Measurements from ENCODE around the gene HOMER2. TPM values are rescaled to one million over a fixed set of nuclear protein-coding genes. Genes with fewer than 3 reads are reported as not detected.

Gene HOMER2
- total and polyA plus RNA-seq, 2 experiments from 2014 or later: 10.8 to 23.9 TPM

DNA sequence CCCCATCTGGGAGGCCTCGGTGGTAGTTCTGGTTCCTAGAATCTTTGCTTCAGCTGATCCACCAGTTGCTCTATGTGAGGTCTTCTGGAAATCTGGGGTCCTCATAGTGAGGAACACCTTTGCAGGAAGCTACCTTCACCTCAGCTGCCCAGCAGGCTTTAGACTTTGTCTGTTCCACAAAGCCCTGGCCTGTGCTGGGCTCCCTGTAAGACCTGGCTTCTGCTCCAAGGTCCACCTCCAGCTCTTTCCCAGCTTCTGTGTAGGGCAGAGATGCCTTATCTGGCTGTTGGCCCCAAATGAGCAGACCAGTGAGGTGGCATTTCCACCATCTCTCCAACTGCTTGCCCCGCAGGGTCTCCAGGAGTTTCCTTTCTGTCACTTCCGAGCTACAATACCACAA is 8.2 kb upstream of the HOMER2 start:
- Mint-ChIP-seq H3K4me3 (no peak overlapping the region), H3K27ac (no peak overlapping the region), H3K27me3 (ENCODE audit: insufficient read depth, low read depth, poor library complexity) (peaks cover 6% of the 10 kb centered on the region), H3K4me1 (peaks cover 18% of the 10 kb centered on the region), H3K36me3 (ENCODE audit: low read depth) (no peaks in the 10 kb centered on the region), H3K9me3 (no peaks in the 10 kb centered on the region)
- Histone ChIP-seq H3K27ac (ENCODE audit: low read depth) (no peak overlapping the region), H3K27me3 (ENCODE audit: insufficient read depth) (no peaks in the 10 kb centered on the region), H3K79me2 (replicated peaks; ENCODE audit: insufficient read depth) (no peaks in the 10 kb centered on the region), H3K4me1 (ENCODE audit: insufficient read depth) (peaks cover 11% of the 10 kb centered on the region), H4K20me1 (replicated peaks; ENCODE audit: insufficient read depth) (no peaks in the 10 kb centered on the region), H3K9me2 (ENCODE audit: insufficient read depth) (no peaks in the 10 kb centered on the region), H3K4me3 (no peak overlapping the region), H2AFZ (no peak overlapping the region), H3K4me2 (no peak overlapping the region), H3K36me3 (ENCODE audit: insufficient read depth) (no peaks in the 10 kb centered on the region), H3F3A (replicated peaks; ENCODE audit: low read depth) (no peaks in the 10 kb centered on the region)
- ATAC-seq (no peak), DNase-seq (ENCODE audit: low spot score) (no peak)
- TF ChIP-seq JUNB (IDR thresholded peaks at IDR 0.05; ENCODE audit: unreplicated experiment) (no peak), NANOG (IDR thresholded peaks at IDR 0.05; ENCODE audit: borderline replicate concordance) (no peak), EZH2phosphoT487 (IDR thresholded peaks at IDR 0.05; ENCODE audit: unreplicated experiment) (no peak), EZH2 (IDR thresholded peaks at IDR 0.05; ENCODE audit: low read depth, unreplicated experiment) (no peak), REST (IDR thresholded peaks at IDR 0.05; ENCODE audit: unreplicated experiment) (no peak), CTCF (conservative IDR thresholded peaks at IDR 0.05; ENCODE audit: low read depth in 2 of 2) (no peak), ZNF331 (CRISPR knock-in tag; IDR thresholded peaks at IDR 0.05; ENCODE audit: low read depth) (no peak), CREB1 (CRISPR knock-in tag; IDR thresholded peaks at IDR 0.05; ENCODE audit: low read depth) (no peak), ZNF114 (CRISPR knock-in tag; IDR thresholded peaks at IDR 0.05) (no peak), POLR2AphosphoS5 (IDR thresholded peaks at IDR 0.05; ENCODE audit: low read depth) (no peak), STAT1 (IDR thresholded peaks at IDR 0.05; ENCODE audit: unreplicated experiment) (no peak), ETS1 (IDR thresholded peaks at IDR 0.05) (no peak)
- TF ChIP-seq, protein P1, sequence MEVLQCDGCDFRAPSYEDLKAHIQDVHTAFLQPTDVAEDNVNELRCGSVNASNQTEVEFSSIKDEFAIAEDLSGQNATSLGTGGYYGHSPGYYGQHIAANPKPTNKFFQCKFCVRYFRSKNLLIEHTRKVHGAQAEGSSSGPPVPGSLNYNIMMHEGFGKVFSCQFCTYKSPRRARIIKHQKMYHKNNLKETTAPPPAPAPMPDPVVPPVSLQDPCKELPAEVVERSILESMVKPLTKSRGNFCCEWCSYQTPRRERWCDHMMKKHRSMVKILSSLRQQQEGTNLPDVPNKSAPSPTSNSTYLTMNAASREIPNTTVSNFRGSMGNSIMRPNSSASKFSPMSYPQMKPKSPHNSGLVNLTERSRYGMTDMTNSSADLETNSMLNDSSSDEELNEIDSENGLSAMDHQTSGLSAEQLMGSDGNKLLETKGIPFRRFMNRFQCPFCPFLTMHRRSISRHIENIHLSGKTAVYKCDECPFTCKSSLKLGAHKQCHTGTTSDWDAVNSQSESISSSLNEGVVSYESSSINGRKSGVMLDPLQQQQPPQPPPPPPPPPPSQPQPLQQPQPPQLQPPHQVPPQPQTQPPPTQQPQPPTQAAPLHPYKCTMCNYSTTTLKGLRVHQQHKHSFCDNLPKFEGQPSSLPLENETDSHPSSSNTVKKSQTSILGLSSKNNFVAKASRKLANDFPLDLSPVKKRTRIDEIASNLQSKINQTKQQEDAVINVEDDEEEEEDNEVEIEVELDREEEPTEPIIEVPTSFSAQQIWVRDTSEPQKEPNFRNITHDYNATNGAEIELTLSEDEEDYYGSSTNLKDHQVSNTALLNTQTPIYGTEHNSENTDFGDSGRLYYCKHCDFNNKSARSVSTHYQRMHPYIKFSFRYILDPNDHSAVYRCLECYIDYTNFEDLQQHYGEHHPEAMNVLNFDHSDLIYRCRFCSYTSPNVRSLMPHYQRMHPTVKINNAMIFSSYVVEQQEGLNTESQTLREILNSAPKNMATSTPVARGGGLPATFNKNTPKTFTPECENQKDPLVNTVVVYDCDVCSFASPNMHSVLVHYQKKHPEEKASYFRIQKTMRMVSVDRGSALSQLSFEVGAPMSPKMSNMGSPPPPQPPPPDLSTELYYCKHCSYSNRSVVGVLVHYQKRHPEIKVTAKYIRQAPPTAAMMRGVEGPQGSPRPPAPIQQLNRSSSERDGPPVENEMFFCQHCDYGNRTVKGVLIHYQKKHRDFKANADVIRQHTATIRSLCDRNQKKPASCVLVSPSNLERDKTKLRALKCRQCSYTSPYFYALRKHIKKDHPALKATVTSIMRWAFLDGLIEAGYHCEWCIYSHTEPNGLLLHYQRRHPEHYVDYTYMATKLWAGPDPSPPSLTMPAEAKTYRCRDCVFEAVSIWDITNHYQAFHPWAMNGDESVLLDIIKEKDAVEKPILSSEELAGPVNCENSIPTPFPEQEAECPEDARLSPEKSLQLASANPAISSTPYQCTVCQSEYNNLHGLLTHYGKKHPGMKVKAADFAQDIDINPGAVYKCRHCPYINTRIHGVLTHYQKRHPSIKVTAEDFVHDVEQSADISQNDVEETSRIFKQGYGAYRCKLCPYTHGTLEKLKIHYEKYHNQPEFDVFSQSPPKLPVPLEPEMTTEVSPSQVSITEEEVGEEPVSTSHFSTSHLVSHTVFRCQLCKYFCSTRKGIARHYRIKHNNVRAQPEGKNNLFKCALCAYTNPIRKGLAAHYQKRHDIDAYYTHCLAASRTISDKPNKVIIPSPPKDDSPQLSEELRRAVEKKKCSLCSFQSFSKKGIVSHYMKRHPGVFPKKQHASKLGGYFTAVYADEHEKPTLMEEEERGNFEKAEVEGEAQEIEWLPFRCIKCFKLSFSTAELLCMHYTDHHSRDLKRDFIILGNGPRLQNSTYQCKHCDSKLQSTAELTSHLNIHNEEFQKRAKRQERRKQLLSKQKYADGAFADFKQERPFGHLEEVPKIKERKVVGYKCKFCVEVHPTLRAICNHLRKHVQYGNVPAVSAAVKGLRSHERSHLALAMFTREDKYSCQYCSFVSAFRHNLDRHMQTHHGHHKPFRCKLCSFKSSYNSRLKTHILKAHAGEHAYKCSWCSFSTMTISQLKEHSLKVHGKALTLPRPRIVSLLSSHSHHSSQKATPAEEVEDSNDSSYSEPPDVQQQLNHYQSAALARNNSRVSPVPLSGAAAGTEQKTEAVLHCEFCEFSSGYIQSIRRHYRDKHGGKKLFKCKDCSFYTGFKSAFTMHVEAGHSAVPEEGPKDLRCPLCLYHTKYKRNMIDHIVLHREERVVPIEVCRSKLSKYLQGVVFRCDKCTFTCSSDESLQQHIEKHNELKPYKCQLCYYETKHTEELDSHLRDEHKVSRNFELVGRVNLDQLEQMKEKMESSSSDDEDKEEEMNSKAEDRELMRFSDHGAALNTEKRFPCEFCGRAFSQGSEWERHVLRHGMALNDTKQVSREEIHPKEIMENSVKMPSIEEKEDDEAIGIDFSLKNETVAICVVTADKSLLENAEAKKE (CRISPR knock-in tag; IDR thresholded peaks at IDR 0.05): no peak

Data from GM23338 (cell line).